HG03135 (cell line): ENCODE data around the gene GGPS1.
"Not testable (repeated sequence)": the region's sequence is repeated elsewhere in the genome, so short reads cannot be mapped to it uniquely, and the experiment has no call there.

ENCODE experiments used
- ATAC-seq: cut with Tn5 transposase; IDR thresholded peaks from one replicate; pipeline ENCODE4 v1.9.1; 2021; ENCODE audit warnings: mild to moderate bottlenecking, moderate library complexity; ENCODE audit not compliant: unreplicated experiment

GGPS1 gene

DNA sequence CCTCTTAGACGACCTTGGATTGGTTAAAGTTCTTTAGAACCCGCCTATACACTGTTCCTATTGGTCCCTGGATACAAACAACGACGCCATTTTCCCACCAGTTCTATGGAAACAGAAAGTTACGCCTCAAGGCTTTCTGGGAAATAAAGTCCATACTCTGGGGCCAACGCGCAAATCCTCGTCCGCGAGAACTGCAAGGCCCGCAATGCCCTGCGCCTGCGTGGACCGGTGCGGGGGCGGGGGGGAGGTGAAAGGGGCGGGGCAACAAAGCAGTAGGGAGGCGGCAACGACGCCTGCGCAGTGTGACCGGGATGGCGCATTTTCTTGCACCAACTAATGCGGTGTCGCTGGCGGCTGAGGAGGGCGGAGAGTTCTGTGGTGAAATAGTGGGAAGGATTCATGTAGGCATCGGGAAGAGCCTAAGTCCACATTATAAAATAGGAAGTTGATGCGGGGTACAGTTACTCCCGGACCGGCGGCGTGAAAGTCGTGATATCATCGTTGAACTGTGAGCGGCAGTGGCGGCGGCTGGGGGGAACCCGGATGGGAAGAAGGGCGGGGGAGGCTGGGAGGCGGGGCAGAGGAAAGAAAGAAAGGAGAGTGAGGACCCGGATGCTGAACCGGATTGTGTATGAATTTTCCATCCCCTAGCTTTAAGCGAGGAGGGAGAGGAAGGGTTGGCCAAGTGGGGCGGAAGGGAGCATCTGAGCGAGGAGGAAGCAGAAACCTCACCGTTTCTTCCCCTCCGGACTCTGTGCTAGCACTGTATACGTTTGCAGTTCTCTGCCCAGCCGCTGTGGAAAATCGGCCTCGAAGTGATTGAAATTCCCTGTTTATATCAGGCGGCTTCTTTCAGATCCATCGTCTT lies at the start of gene GGPS1:
Gene GGPS1 (plus strand): TSS at position 300 of the 868 bp plus-strand sequence. CDS start 6,695 bp downstream, outside the sequence.
- peak; percentile 65 for ATAC-seq

DNA sequence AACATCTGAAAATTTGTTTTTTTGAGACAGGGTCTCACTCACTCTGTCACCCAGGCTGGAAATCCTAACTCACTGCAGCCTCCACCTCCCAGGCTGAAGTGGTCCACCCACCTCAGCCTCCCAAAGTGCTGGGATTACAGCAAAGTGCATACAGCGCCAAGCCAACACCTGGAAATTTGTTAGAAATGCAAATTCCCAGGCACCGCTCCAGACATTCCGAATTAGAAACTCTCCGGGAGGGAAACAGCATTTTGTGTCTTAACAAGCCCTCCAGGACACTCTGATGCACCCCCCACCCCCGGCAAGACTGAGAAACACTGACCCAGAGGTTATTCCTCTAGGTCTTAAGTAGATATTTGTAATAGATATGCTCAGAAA lies 49.5 kb upstream of the GGPS1 start:
- ATAC-seq = no peak

DNA sequence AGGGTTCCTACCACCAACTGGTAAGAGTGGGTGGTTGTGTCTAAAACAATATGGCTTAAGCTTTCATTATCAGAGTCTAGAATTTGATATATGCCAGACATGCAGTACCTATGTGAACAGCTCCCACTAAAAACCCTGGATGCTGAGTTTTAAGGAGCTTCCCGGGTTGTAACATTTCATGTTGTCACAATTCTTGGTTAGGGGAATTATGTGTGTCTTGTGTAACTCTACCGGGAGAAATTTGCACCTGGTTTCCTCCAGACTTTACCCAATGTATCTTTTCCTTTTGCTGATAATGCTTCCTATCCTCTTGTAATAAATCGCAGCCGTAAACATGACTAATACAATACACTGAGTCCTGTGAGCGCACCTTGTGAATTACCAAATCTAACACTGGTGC lies 48.7 kb upstream of the GGPS1 start:
- ATAC-seq = no peak

DNA sequence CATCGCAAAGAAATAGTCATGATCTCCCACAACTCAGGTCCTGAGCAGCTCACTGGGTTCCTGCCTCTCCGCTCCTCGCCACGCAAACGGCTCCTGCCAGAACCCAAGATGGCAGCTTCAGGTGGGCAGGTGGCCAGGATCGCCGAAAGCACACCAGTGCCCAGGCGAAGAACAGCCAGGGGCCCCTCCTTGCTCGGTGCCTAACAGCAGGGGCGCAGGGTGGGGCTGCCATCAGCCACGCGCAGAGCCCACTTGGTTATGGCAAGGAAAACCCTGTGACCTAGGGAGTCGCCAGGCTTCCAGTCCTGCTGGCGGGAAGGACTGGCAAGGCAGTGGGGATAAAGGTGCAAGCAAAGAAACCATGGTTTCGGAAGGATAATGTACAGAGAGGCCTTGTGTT lies 47.9 kb upstream of the GGPS1 start:
- no peak for ATAC-seq

DNA sequence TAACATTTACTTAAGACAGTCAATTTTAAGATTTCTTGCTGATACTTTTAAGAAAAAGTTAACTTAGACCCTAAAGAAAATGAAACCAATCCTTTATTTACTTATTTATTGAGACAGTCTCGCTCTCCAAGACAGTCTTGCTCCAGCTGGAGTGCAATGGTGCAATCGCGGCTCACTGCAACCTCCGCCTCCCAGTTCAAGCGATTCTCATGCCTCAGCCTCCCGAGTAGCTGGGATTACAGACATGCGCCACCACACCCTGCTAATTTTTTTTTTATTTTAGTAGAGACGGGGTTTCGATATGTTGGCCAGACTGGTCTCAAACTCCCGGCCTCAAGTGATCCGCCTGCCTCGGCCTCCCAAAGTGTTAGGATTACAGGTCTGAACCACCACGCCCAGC lies 44.7 kb upstream of the GGPS1 start:
- not testable (repeated sequence) for ATAC-seq

DNA sequence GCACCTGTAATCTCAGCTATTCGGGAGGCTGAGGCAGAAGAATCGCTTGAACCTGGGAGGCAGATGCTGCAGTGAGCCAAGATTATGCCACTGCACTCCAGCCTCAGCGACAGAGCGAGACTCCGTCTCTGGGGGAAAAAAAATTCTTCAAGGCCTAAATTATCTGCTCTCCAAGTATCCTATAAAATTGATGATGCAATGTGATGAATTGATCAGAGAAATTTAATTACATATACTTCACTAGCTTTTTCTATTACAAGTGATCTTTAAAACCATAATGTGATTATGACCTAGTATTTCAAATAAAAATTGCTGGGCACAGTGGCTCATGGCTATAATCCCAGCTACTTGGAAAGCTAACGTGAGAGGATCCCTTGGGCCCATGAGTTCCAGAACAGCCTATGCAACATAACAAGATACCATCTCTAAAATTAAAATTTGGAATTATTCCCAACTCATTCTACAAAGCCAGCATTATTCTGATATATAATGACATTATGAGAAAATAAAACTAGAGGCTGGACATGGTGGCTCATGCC lies 44.1 kb upstream of the GGPS1 start:
- no peak for ATAC-seq

DNA sequence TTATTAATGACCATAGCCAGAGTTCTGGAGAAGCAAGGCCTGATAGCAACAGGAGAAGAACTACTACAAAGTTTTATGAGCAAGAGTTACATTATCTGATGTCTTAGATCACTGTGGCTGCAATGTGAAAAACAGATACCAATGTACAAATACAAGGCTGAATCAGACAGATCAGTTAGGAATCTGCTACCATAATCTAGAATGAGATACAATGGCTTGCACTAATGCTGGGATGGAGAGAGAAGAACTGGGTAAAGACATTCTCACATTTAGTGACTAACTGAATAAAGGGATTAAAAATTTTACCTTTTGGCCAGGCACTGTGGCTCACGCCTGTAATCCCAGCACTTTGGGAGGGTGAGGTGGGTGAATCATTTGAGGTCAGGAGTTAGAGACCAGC lies 41.7 kb upstream of the GGPS1 start:
- no peak for ATAC-seq

DNA sequence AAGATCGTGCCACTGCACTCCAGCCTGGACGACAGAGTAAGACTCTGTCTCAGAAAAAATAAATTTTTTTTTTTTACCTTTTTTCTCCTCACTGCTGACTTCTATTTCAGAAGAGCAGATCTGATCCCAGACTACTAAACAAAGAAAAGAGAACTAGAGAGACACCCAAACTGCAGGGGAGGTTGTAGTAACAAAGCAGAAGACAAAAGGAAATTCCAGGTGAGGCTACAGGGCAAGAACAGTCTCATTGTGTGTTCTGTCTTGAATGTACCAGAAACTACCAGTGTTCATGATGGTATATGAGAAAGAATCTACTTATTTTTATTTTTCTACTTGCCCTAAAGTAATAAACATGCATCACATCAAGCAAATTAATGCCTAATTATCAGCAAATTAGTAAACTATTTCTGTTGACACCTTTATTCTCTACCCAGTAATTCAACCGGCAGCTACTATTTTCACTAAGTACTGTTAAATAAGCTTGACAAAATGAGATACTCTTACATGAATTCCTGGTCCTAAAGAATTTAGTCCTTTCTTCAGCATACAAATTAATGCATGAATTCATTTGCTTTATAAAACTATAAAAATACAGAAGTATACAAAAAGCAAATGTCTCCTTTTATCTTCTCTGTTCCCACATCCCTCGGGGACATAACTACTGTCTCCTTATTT lies 41.0 kb upstream of the GGPS1 start:
- ATAC-seq = no peak

DNA sequence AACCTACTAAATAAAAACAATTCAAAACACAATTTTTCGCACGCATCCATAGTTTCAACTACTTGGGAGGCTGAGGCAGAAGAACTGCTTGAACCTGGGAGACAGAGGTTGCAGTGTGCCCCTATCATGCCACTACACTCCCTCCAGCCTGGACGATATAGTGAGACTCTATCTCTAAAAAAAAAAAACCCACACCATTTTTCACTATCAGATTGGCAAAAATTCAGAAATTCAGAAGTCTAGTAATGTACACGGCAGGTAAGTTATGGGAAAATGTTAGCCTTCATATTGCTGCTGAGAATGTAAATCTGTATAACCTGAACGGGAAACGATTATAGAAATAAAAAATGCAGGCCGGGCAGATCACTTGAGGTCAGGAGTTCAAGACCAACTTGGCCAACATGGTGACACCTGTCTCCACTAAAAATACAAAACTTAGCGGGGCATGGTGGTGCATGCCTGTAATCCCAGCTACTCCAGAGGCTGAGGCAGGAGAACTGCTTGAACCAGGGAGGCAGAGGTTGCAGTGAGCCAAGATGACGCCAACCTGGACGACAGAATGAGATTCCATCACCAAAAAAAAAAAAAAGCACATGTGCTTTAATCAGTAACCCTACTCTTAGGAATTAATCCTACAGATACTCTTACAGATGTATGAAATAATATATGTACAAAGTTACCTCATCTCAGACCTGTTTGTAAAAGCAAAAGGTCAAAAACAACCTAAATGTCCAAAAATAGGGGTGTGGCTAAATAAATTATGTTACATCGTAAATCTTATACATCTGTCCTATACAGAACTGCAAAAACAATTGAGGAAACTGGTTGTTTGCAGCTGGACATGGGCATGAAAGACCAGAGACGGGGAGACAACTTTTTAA lies 38.3 kb upstream of the GGPS1 start:
- no peak for ATAC-seq

DNA sequence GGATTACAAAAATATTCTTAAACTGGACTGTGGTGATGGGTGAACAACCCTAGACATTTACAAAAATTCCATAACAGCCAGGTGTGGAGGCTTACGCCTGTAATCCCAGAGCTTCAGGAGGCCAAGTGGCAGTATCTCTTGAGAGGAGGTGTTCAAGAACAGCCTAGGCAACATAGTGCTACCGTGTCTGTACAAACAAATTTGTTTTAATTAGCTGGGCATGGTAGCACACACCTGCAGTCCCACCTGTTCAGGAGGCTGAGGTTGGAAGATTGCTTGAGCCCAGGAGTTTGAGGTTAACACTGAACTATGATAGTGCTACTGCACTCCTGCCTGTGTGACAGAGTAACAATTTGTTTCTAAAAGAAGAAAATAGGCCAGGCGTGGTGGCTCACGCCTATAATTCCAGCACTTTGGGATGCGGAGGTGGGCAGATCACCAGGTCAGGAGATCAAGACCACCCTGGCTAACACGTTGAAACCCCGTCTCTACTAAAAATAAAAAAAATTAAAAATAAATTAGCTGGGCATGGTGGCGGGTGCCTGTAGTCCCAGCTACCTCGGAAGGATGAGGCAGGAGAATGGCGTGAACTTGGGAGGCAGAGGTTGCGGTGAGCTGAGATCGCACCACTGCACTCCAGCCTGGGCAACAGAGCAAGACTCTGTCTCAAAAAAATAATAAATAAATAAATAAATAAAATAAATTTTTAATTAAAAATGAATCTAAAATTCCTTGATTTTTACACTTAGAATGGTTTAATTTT lies 37.4 kb upstream of the GGPS1 start:
- no peak for ATAC-seq

DNA sequence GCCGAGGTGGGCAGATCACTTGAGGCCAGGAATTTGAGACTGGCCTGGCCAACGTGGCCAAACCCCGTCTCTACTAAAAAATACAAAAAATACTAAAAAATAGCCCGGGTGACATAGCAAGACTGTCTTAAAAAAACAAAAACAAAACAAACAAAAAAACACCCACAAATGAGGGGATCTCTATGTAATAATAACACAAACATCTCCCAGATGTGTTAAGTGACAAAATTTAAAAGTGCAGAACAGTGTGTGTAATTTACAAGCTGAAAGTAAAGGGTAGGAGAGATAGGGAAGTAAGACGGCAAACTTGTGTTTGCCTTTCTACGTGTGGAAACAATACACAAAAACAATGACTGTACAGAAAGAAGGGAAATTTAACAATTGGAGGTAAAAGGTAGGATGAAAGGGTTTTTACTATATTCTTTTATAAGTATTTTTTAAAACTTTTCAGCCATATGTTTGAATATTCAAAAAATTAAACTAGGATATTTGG lies 36.7 kb upstream of the GGPS1 start:
- ATAC-seq = no peak

DNA sequence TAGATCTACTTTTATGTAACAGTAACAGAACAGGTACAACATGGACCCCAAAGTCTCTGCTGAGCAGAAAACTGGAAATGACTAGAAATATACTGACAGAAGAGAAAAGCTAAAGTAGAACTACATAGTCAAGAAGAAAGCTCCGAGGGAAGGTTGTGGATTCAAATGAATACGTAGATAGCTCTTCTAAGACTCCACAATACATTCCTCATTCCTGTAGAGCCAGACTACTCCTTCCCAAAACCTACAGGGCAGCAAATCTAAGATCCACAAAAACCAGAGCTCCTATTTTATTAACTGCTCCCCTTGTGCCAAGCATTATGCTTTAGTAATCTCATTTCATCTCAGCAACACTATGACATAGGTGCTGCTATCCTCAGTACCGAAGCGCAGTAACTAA lies 35.6 kb upstream of the GGPS1 start:
- ATAC-seq = no peak

DNA sequence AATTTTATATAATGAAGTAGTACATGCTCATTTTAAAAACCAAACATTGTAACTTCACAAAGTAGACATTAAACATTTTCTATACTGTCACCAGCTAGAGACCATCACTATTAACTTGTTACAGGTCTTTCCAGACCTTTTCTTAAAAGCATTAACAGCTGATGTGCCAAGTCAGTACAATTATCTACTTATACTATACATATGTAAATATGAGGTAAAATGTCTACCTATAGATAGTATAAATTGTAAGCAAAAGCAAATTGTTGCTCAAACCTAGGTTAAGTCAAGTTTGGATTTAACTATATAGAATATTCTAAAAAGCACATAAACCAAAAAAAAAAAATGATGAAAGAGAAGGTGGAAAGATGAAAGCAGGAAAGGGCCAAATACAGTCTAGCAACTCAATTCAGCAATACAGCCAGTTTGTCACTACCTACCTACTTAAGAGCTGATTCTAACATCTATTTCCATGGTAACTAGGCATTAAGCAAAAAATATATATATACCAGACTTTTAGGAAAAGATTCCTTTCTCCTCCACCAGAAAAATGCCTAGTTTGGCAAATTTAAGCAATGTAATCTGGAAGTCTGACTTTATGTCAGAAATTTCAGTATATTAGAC lies 34.9 kb upstream of the GGPS1 start:
- no peak for ATAC-seq

DNA sequence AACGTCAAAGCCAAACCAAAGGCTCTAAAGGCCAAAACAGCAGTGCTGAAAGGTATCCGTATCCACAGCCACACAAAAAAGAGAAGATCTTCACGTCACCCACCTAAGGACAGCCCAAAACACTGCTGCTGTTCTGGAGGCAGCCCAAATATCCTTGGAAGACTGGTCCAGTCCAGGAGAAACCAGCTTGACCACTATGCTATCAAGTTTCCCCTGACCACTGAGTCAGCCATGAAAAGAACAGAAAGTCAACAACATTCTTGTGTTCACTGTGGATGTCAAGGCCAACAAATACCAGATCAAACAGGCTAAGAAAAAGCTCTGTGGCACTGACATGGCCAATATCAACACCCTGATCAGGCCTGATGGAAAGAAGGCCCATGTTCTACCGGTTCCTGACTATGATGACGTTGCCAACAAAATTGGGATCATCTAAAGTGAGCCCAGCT lies 32.4 kb upstream of the GGPS1 start:
- ATAC-seq = no peak

DNA sequence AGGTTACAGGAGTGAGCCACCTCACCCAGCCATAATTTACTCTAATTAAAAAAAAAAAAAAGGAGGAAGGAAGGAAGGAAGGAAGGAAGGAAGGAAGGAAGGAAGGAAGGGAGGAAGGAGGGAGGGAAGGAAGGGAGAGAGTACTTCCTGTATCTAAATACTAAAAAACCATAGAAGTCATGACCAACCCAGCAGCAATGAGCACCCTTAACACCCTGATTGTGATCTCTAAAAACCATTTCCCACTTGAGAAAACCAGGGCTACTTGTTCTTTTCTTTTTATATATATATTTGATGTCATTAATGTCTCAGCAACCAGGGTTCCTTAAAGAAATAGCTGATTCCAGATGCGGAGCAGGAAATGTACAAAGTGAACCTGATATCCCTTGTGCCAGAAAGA lies 31.6 kb upstream of the GGPS1 start:
- ATAC-seq = no peak

DNA sequence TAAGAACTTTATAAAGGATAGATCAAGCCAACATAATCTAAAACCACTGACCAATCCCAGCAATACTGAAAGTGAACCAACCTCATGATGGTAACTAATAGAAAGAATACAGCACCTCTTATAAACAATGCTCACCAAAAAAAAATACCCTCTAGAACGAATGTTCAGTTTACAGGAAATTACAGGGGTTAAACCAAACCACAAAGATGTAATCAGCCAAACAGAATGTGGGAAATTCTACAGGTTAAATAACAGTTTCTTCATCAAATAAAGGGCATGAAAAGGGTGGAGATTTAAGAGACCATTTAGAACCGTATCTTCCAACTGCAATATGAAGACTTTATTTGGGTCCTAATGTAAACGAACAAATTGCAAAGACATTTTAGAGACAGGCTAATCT lies 30.8 kb upstream of the GGPS1 start:
- no peak for ATAC-seq

DNA sequence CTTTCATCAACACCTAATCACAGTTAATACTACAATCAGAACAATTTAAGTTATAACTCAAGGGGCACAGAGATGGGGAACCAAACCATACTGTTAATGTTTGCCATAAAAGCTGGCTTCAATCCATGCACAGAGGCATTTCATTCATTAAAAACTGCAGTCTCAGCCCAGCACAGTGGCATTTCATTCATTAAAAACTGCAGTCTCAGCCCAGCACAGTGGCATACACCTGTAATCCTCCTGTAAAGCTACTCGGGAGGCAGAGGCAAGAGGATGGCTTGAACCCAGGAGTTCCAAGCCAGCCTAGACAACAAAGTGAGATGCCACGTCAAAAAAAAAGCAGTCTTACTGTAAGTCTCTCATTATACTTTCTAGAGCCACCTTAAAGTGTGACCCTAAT lies 29.6 kb upstream of the GGPS1 start:
- no peak for ATAC-seq

DNA sequence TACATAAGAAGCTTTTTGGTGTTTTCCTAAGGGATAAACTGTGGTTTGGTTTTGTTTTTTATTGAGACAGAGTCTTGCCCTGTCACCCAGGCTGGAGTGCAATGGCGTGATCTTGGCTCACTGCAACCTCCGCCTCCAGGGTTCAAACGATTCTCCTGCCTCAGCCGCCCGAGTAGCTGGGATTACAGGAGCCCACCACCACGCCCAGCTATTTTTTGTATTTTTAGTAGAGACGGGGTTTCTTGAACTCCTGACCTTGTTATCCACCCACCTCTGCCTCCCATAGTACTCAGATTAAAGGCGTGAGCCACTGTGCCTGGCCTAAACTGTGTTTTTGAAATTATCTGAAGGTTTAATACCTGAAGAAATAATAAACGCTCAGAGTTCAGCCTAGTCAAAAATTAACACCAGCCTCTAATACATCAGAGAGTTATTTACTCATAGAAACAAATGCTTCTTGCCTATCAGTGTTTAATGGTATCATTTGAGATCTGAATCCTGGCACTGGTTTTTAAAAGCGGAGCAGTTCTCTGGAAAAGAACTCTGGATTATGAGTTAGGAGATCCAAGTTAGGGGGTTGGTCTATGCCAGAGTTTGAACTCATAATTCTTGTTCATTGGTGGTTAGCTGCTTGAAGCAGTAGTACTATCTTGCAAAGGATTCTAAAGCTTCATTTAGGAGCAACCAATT lies 29.1 kb upstream of the GGPS1 start:
- ATAC-seq = no peak

DNA sequence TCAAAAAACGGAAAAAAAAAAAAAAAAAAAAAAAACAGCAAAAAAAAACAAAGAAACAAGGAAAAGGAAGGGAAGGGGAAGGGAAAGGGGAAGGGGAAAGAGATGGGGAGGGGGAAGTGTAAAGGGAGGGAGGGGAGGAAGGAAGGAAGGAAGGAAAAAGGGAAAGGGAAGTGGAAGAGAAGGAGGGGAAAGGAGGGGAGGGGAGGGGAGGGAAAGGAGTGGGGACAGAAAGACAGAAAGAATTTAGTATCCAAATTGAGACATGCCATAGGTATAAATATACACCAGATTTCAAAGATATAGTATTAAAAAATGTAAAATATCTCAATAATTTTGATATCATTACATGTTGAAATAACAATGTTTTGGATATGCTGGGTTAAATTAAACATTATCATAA lies 26.2 kb upstream of the GGPS1 start:
- ATAC-seq = no peak
